NB4 (cell line): ENCODE measurements around the gene ZNF598.

Source experiments
- MYC ChIP-seq: IDR thresholded peaks from 2 replicates; pipeline ENCODE4 v1.6.1; 2011; ENCODE audit warnings: low read depth, low read length
- POLR2A ChIP-seq: IDR thresholded peaks from 2 replicates; pipeline ENCODE4 v1.6.1; 2011; ENCODE audit warnings: mild to moderate bottlenecking; ENCODE audit not compliant: insufficient read length; ENCODE audit errors: extremely low read depth
- TF ChIP-seq, protein P1 (sequence below): IDR thresholded peaks from one replicate; pipeline ENCODE4 v1.5.1; 2012; ENCODE audit warnings: low read depth, low read length
- TF ChIP-seq, protein P2 (sequence below): IDR thresholded peaks from 2 replicates; pipeline ENCODE4 v1.6.1; 2011; ENCODE audit warnings: low read depth, low read length

- TF ChIP-seq POLR2A: no peak
- TF ChIP-seq, protein P1, sequence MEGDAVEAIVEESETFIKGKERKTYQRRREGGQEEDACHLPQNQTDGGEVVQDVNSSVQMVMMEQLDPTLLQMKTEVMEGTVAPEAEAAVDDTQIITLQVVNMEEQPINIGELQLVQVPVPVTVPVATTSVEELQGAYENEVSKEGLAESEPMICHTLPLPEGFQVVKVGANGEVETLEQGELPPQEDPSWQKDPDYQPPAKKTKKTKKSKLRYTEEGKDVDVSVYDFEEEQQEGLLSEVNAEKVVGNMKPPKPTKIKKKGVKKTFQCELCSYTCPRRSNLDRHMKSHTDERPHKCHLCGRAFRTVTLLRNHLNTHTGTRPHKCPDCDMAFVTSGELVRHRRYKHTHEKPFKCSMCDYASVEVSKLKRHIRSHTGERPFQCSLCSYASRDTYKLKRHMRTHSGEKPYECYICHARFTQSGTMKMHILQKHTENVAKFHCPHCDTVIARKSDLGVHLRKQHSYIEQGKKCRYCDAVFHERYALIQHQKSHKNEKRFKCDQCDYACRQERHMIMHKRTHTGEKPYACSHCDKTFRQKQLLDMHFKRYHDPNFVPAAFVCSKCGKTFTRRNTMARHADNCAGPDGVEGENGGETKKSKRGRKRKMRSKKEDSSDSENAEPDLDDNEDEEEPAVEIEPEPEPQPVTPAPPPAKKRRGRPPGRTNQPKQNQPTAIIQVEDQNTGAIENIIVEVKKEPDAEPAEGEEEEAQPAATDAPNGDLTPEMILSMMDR: no peak
- no peak for TF ChIP-seq MYC
- TF ChIP-seq, protein P2, sequence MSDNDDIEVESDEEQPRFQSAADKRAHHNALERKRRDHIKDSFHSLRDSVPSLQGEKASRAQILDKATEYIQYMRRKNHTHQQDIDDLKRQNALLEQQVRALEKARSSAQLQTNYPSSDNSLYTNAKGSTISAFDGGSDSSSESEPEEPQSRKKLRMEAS: no peak
Measured at GRCh38 chr16:2044541-2044940, 34.9 kb upstream of the ZNF598 start.
